Activated B cell treated with CpG ODN at 0.5 μM for 24 hours (primary cell): ENCODE measurements around the gene MNT. TPM values are rescaled to one million over a fixed set of nuclear protein-coding genes. Genes with fewer than 3 reads are reported as not detected.

ENCODE experiments used
- ATAC-seq: fragments of 200-7000 bp; cut with Tn5 transposase; one replicate; pipeline ENCODE4 v1.10.0; 2021; ENCODE audit warnings: low read depth, mild to moderate bottlenecking, moderate library complexity
- CTCF ChIA-PET: fragments of 350-600 bp; sonication (Branson Sonifier 250); formaldehyde crosslinking; loops from one replicate; lab custom pipeline; 2021; ENCODE audit warnings: antibody characterized with exemption; lab: Charles Lee
- POLR2A ChIA-PET: fragments of 350-600 bp; sonication (Branson Sonifier 250); formaldehyde crosslinking; loops from one replicate; lab custom pipeline; 2021; ENCODE audit warnings: antibody characterized with exemption; lab: Charles Lee
- DNase-seq: peaks from one replicate; pipeline ENCODE4 v3.0.0; 2022
- H3K27ac Mint-ChIP-seq: one replicate; pipeline ENCODE4 v1.8.0; 2020; ENCODE audit warnings: mixed read lengths
- H3K27me3 Mint-ChIP-seq: one replicate; pipeline ENCODE4 v1.8.0; 2021; ENCODE audit warnings: mixed read lengths
- H3K36me3 Mint-ChIP-seq: one replicate; pipeline ENCODE4 v1.8.0; 2021; ENCODE audit warnings: low read depth, mixed read lengths
- H3K4me1 Mint-ChIP-seq: one replicate; pipeline ENCODE4 v1.8.0; 2021; ENCODE audit warnings: mixed read lengths
- H3K4me3 Mint-ChIP-seq: one replicate; pipeline ENCODE4 v1.8.0; 2020; ENCODE audit warnings: mild to moderate bottlenecking, mixed read lengths
- H3K9me3 Mint-ChIP-seq: one replicate; pipeline ENCODE4 v1.8.0; 2020; ENCODE audit warnings: mixed read lengths
- CTCF ChIP-seq: fragments of 200-600 bp; IDR thresholded peaks from one replicate; pipeline ENCODE4 v1.8.0; 2022; ENCODE audit warnings: antibody characterized with exemption, mild to moderate bottlenecking
- intact Hi-C: fragments of 100-400 bp; cut with micrococcal nuclease; formaldehyde crosslinking; loops from one replicate; pipeline ENCODE4 v1.15.1; 2024
- total RNA-seq: library from RNA; stranded (reverse); gene quantifications from 2 replicates; pipeline ENCODE4 v1.2.3, GENCODE V29; 2022

Gene MNT
- total RNA-seq, 1 donor from 2014 or later = 31.3 TPM

GRCh38 chr17:2372681-2373080, 28.2 kb downstream of the MNT start:
- TF ChIP-seq CTCF = no peak
- no peak overlapping the region for H3K27ac Mint-ChIP-seq
- no peak overlapping the region for H3K4me3 Mint-ChIP-seq
- no peaks in the 10 kb centered on the region for H3K4me1 Mint-ChIP-seq
- H3K9me3 Mint-ChIP-seq = no peaks in the 10 kb centered on the region
- H3K27me3 Mint-ChIP-seq = no peaks in the 10 kb centered on the region
- ChIA-PET CTCF (no interaction called here), POLR2A (no interaction called here)
- peaks cover 37% of the 10 kb centered on the region for H3K36me3 Mint-ChIP-seq
- ATAC-seq (no peak), DNase-seq (no peak)
- intact Hi-C loops = no loop called here

GRCh38 chr17:2372180-2372579, 28.7 kb downstream of the MNT start:
- no peak for DNase-seq
- TF ChIP-seq CTCF = no peak
- H3K27ac Mint-ChIP-seq = no peak overlapping the region
- CTCF ChIA-PET = no interaction called here
- H3K4me3 Mint-ChIP-seq = no peak overlapping the region
- POLR2A ChIA-PET = no interaction called here
- no peaks in the 10 kb centered on the region for H3K9me3 Mint-ChIP-seq
- H3K4me1 Mint-ChIP-seq = no peaks in the 10 kb centered on the region
- ATAC-seq = no peak
- intact Hi-C loops = no loop called here
- no peaks in the 10 kb centered on the region for H3K27me3 Mint-ChIP-seq
- H3K36me3 Mint-ChIP-seq = peaks cover 34% of the 10 kb centered on the region

GRCh38 chr17:2371183-2372130, 29.4 kb downstream of the MNT start:
- Mint-ChIP-seq H3K4me3 (no peak overlapping the region), H3K36me3 (peaks cover 32% of the 10 kb centered on the region), H3K27ac (no peak overlapping the region), H3K4me1 (no peaks in the 10 kb centered on the region), H3K9me3 (no peaks in the 10 kb centered on the region), H3K27me3 (no peaks in the 10 kb centered on the region)
- POLR2A ChIA-PET = no interaction called here
- CTCF ChIA-PET = interaction anchor here (3.4 kb wide), 1 partner anchor 45 kb away, joined by 12 read pairs; no protein-coding TSS in a partner anchor
- ATAC-seq (no peak), DNase-seq (no peak)
- TF ChIP-seq CTCF = no peak
- intact Hi-C loops = no loop called here

GRCh38 chr17:2370211-2370589, 30.7 kb downstream of the MNT start:
- TF ChIP-seq CTCF = no peak
- CTCF ChIA-PET = interaction anchor here (3.4 kb wide), 1 partner anchor 46 kb away, joined by 12 read pairs; no protein-coding TSS in a partner anchor
- Mint-ChIP-seq H3K36me3 (peaks cover 31% of the 10 kb centered on the region), H3K4me3 (no peak overlapping the region), H3K4me1 (no peaks in the 10 kb centered on the region), H3K9me3 (no peaks in the 10 kb centered on the region), H3K27me3 (no peaks in the 10 kb centered on the region), H3K27ac (no peak overlapping the region)
- no peak for DNase-seq
- POLR2A ChIA-PET = no interaction called here
- intact Hi-C loops = no loop called here
- ATAC-seq = no peak

GRCh38 chr17:2369551-2370210, 31.2 kb downstream of the MNT start:
- Mint-ChIP-seq H3K9me3 (no peaks in the 10 kb centered on the region), H3K27me3 (no peaks in the 10 kb centered on the region), H3K27ac (no peak overlapping the region), H3K4me1 (no peaks in the 10 kb centered on the region), H3K36me3 (peaks cover 29% of the 10 kb centered on the region), H3K4me3 (no peak overlapping the region)
- ChIA-PET POLR2A (no interaction called here), CTCF (interaction anchor here (3.4 kb wide), 1 partner anchor 47 kb away, joined by 12 read pairs; no protein-coding TSS in a partner anchor)
- intact Hi-C loops = no loop called here
- no peak for TF ChIP-seq CTCF
- ATAC-seq = no peak
- no peak for DNase-seq
